HEK293 (cell line): ENCODE results near the gene RPL10A.
"Not testable (repeated sequence)": the region's sequence is repeated elsewhere in the genome, so short reads cannot be mapped to it uniquely, and the experiment has no call there.

Experiments used
- CTCF ChIA-PET: fragments of 350-600 bp; formaldehyde crosslinking; extraction: SDS; loops from one replicate; lab custom pipeline; 2021; ENCODE audit warnings: antibody characterized with exemption; lab: Yijun Ruan, JAX
- POLR2A ChIA-PET: fragments of 300-600 bp; formaldehyde crosslinking; extraction: SDS; loops from one replicate; lab custom pipeline; 2020; ENCODE audit warnings: antibody characterized with exemption, inconsistent platforms; lab: Yijun Ruan, JAX
- H3K27ac ChIP-seq: fragments of 200-500 bp; sonication (Bioruptor generic); 2 replicates; pipeline ENCODE4 v1.5.1; 2014; ENCODE audit warnings: low read depth, low read length, control low read depth, inconsistent platforms; ENCODE audit errors: extremely low read depth
- H3K36me3 ChIP-seq, 2 experiments: fragments of 200-500 bp in 1 of 2; sonication (Bioruptor generic) in 1 of 2; 1 replicate in 1 of 2; 2 replicates in 1 of 2; pipeline ENCODE4 v1.5.1; 2014 to 2017; ENCODE audit warnings: inconsistent platforms in 2 of 2, low read length in 2 of 2; ENCODE audit not compliant: control insufficient read depth in 2 of 2, insufficient read depth in 1 of 2
- H3K4me1 ChIP-seq: fragments of 200-500 bp; sonication (Bioruptor generic); 2 replicates; pipeline ENCODE4 v1.5.1; 2014; ENCODE audit warnings: mild to moderate bottlenecking, low read length, inconsistent platforms; ENCODE audit not compliant: control insufficient read depth, insufficient read depth
- H3K4me3 ChIP-seq: 2 replicates; pipeline ENCODE4 v1.5.1; 2011; ENCODE audit warnings: low read depth, mild to moderate bottlenecking, control low read depth, low read length, moderate library complexity
- H3K9me3 ChIP-seq: fragments of 200-500 bp; sonication (Bioruptor generic); 2 replicates; pipeline ENCODE4 v1.5.1; 2014; ENCODE audit warnings: low read depth, low read length, inconsistent platforms; ENCODE audit not compliant: control insufficient read depth, insufficient read depth
- BCL11A ChIP-seq: fragments of 450-650 bp; formaldehyde crosslinking; IDR thresholded peaks from 2 replicates; pipeline ENCODE4 v1.5.1; 2016; ENCODE audit warnings: low read depth, missing biosample characterization, missing genetic modification characterization
- PRDM1 ChIP-seq: fragments of 450-650 bp; formaldehyde crosslinking; IDR thresholded peaks from 2 replicates; pipeline ENCODE4; 2016; ENCODE audit warnings: missing biosample characterization, missing genetic modification characterization
- PRDM10 ChIP-seq: fragments of 450-650 bp; formaldehyde crosslinking; IDR thresholded peaks from 2 replicates; pipeline ENCODE4 v1.5.1; 2016; ENCODE audit warnings: missing biosample characterization, missing genetic modification characterization
- ZNF132 ChIP-seq: fragments of 450-650 bp; formaldehyde crosslinking; IDR thresholded peaks from 2 replicates; pipeline ENCODE4 v1.5.1; 2017; ENCODE audit warnings: missing biosample characterization, missing genetic modification characterization, borderline replicate concordance
- ZNF639 ChIP-seq: fragments of 450-650 bp; formaldehyde crosslinking; IDR thresholded peaks from 2 replicates; pipeline ENCODE4 v1.5.1; 2016; ENCODE audit warnings: missing biosample characterization, missing genetic modification characterization
- ZNF768 ChIP-seq: fragments of 450-650 bp; formaldehyde crosslinking; IDR thresholded peaks from 2 replicates; pipeline ENCODE4 v1.5.1; 2018; ENCODE audit warnings: missing biosample characterization, mild to moderate bottlenecking, missing genetic modification characterization
- ZNF776 ChIP-seq: fragments of 450-650 bp; formaldehyde crosslinking; IDR thresholded peaks from 2 replicates; pipeline ENCODE4 v1.5.0; 2017; ENCODE audit warnings: missing biosample characterization, missing genetic modification characterization, borderline replicate concordance

RPL10A gene

DNA sequence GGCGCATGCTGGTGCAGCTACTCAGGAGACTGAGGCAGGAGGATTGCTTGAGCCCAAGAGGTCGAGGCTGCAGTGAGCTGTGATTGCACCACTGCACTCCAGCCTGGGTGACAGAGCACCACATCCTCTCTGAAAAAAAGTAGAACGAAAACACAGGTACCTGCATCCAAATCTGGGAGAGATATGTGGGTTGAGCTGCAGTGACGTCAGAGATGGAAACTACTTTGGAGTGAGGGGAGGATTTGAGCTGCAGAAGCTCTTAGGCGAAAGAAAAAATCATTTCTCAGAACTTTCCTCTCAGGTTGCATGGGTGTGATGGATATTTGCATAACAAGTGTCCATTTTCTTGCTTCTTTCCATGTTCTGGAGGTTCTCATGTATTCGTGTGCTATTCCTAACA, 48.5 kb downstream of the RPL10A start (continued):
- TF ChIP-seq PRDM10 (tag by site-specific recombination) (no peak), ZNF132 (no peak), BCL11A (tag by site-specific recombination) (no peak)
- TF ChIP-seq, all 188 proteins: peak for 0

GRCh38 chr6:35517978-35518377, 49.8 kb downstream of the RPL10A start:
- POLR2A ChIA-PET, H3K36me3 ChIP-seq, H3K4me1 ChIP-seq, H3K4me3 ChIP-seq, H3K27ac ChIP-seq, H3K9me3 ChIP-seq: not testable (repeated sequence)
- CTCF ChIA-PET: interaction anchor here (0.7 to 2.1 kb wide), 3 partner anchors 21 to 219 kb away, joined by 3 to 15 read pairs (median 5); partner anchors contain the start of genes ARMC12 and TEAD3

DNA sequence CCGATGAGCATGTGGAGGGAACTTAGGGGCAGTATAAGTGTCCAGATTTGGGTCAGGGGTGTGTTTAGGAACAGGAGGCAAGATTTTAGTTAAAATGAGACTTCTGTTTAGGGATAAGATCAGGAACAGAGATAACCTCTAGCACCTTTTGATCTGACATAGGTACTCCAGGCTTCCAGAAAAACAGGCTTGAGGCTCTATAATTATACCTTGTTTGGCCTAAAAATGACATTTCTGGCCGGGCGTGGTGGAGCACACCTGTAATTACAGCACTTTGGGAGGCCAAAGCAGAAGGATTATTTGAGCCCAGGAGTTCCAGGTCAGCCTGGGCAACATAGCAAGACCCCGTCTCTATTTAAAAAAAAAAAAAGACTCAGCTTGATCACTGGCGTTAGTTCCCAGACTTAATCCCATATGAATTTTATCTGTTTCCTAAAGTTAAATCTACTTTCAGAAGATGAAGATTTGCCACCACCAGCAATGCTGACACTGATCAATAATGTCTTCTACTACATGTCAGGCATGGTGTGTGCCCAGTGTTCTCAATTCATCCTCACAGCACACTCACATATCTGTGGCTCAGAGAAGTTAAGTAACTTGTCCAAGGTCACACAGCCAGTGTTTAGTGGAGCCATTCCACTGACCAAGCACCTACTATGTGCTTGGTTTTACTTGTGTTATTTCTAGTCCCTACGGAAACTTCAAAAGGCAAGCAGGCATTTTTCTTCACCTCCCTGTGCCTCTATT, 50.5 kb downstream of the RPL10A start:
- ChIA-PET POLR2A (no interaction called here), CTCF (interaction anchor here (2.1 to 6.8 kb wide), 2 partner anchors 218 to 220 kb away, joined by 15 to 110 read pairs; partner anchors contain the start of gene ARMC12)
- Histone ChIP-seq H3K9me3 (no peaks in the 10 kb centered on the region), H3K4me3 (no peak overlapping the region), H3K36me3 (no peaks in the 10 kb centered on the region), H3K4me1 (no peaks in the 10 kb centered on the region), H3K27ac (no peak overlapping the region)
- peak; percentile 81; the same call in 1 of the 2 replicates for TF ChIP-seq ZNF768 (tag by site-specific recombination)
- no peak for TF ChIP-seq ZNF776 (tag by site-specific recombination)

GRCh38 chr6:35519313-35520015, 51.3 kb downstream of the RPL10A start:
- ChIA-PET CTCF (interaction anchor here (0.7 to 6.8 kb wide), 8 partner anchors 12 to 238 kb away, joined by 3 to 110 read pairs (median 4); partner anchors contain the start of gene ARMC12), POLR2A (no interaction called here)
- Histone ChIP-seq H3K36me3 (no peaks in the 10 kb centered on the region), H3K4me1 (no peaks in the 10 kb centered on the region), H3K27ac (no peak overlapping the region), H3K9me3 (no peaks in the 10 kb centered on the region), H3K4me3 (no peak overlapping the region)
- peak; percentile 57 for TF ChIP-seq PRDM1 (tag by site-specific recombination)
- no peak for TF ChIP-seq ZNF639 (tag by site-specific recombination)
